Heart left ventricle (tissue), 13 donors: ENCODE data around the gene IER3.
"Not testable (repeated sequence)": the region's sequence is repeated elsewhere in the genome, so short reads cannot be mapped to it uniquely, and the experiment has no call there.

ENCODE experiments used
- CTCF ChIP-seq, 12 donors: fragments of 200-600 bp; sonication (generic) in 4 of 12; IDR thresholded peaks; one replicate each; pipeline versions ENCODE4 v1.5.0 to v1.8.0; 2018 to 2022; ENCODE audit warnings: antibody characterized with exemption in 12 of 12, mild to moderate bottlenecking in 5 of 12
- POLR2A ChIP-seq, 2 donors: fragments of 450-650 bp; IDR thresholded peaks; one replicate each; pipeline ENCODE4 v1.6.1; 2017; ENCODE audit warnings: antibody characterized with exemption in 2 of 2, mild to moderate bottlenecking in 2 of 2, moderate library complexity in 2 of 2
- donor health status: ischemic (EF 13 %, LVEDD 7.1; RV severe dilation, severe dysfunction).
- donor health status: DM: no; HTN: yes; CAD: no.
- donor health status: DM: no; HTN: no; CAD: no.
- donor health status: ischemic (EF 25% LVEDD 6.9; RV normal size, moderate dysfunction).
- donor health status: ischemic (EF 25% LVEDD 5.7; RV mildly dilated, moderate dysfunction).
- donor health status: ischemic (EF 35%, LVEDD 5.7; RV mildly dilated, moderate dysfunction).
- donor health status: nonischemic (EF 11% LVEDD 7.7; RV severe dilation, severe dysfunction).
- donor health status: DM: yes; HTN: yes; CAD: no.
- donor health status: PGD.
- donor health status: ischemic (EF 29% LVEDD 5.4; RV normal size, mild dysfunction).
- donor health status: nonischemic (EF 23%, LVEDD 6.1; RV moderate dilation, normal function).

GRCh38 chr6:30756405-30757003 lies 12.2 kb upstream of the IER3 start:
- not testable (repeated sequence) for TF ChIP-seq CTCF, POLR2A (IDR thresholded peaks at IDR 0.05)
